Upper lobe of left lung (tissue), 4 donors: Measurements from ENCODE around the gene TAS1R3.

Experiments used
- EP300 ChIP-seq, 4 donors: sonication (generic); formaldehyde crosslinking; IDR thresholded peaks; one replicate each; pipeline ENCODE4 v1.5.1; 2017; ENCODE audit warnings: antibody characterized with exemption in 4 of 4, control low read depth in 2 of 4
- POLR2A ChIP-seq, 4 donors: fragments of 450-650 bp; IDR thresholded peaks; one replicate each; pipeline ENCODE4 v1.5.1; 2016 to 2017; ENCODE audit warnings: antibody characterized with exemption in 4 of 4, mild to moderate bottlenecking in 2 of 4
- POLR2AphosphoS5 ChIP-seq, 2 donors: sonication (generic); formaldehyde crosslinking; IDR thresholded peaks; one replicate each; pipeline ENCODE4 v1.5.1; 2017; ENCODE audit warnings: antibody characterized with exemption in 2 of 2
- TF ChIP-seq, protein P1 (sequence below), 6 experiments: fragments of 450-650 bp in 4 of 6; fragments of 200-600 bp in 2 of 6; sonication (generic) in 2 of 6; IDR thresholded peaks; one replicate each; pipeline ENCODE4 v1.5.1; 2016 to 2019; ENCODE audit warnings: antibody characterized with exemption in 6 of 6

DNA sequence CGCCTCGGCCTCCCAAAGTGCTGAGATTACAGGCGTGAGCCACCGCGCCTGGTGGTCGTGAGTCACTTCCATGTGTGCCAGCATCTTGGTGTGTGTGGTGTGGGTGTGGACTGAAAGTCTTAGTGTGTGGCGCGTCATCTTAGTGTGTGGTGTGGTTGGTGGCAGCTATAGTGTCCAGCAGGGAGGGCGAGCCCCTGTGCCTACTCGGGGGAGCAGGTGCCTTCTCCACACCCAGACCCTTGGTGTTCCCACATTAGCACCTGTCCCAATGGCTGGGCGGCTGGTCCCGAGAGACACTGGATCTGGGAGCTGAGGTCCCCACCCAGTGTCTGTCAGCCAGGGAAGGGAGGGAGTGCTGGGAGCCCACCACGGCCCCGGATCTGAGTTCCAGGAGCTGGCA, 48.1 kb upstream of the TAS1R3 start:
- TF ChIP-seq, protein P1, sequence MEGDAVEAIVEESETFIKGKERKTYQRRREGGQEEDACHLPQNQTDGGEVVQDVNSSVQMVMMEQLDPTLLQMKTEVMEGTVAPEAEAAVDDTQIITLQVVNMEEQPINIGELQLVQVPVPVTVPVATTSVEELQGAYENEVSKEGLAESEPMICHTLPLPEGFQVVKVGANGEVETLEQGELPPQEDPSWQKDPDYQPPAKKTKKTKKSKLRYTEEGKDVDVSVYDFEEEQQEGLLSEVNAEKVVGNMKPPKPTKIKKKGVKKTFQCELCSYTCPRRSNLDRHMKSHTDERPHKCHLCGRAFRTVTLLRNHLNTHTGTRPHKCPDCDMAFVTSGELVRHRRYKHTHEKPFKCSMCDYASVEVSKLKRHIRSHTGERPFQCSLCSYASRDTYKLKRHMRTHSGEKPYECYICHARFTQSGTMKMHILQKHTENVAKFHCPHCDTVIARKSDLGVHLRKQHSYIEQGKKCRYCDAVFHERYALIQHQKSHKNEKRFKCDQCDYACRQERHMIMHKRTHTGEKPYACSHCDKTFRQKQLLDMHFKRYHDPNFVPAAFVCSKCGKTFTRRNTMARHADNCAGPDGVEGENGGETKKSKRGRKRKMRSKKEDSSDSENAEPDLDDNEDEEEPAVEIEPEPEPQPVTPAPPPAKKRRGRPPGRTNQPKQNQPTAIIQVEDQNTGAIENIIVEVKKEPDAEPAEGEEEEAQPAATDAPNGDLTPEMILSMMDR (IDR thresholded peaks at IDR 0.05) = no peak
- TF ChIP-seq POLR2AphosphoS5 (IDR thresholded peaks at IDR 0.05) = no peak
- no peak for TF ChIP-seq POLR2A (IDR thresholded peaks at IDR 0.05)
- TF ChIP-seq EP300 (IDR thresholded peaks at IDR 0.05) = no peak
